ENCODE results near the gene CLIC6.
A peak's percentile ranks its signal among the peaks of the same experiment; 100 is the strongest.
"Not testable (repeated sequence)": the region's sequence is repeated elsewhere in the genome, so short reads cannot be mapped to it uniquely, and the experiment has no call there.

Gene CLIC6

GRCh38 chr21:34715985-34716596 lies 47.3 kb downstream of the CLIC6 start:
- no peak overlapping the region for H3K27ac ChIP-seq

GRCh38 chr21:34718529-34718928 lies 49.7 kb downstream of the CLIC6 start:
- not testable (repeated sequence) for H3K27ac ChIP-seq

More at GRCh38 chr21:34715985-34716596, 47.3 kb downstream of the CLIC6 start:
- no peak for TF ChIP-seq ZFX (IDR thresholded peaks at IDR 0.05; ENCODE audit: borderline replicate concordance)
- TF ChIP-seq CTCF (IDR thresholded peaks at IDR 0.05) = no peak

- H3K27ac ChIP-seq = no peak overlapping the region
- TF ChIP-seq ZFX (IDR thresholded peaks at IDR 0.05; ENCODE audit: borderline replicate concordance) (no peak), CTCF (IDR thresholded peaks at IDR 0.05) (peak; percentile 78)
Observed at GRCh38 chr21:34722684-34723300, 54.0 kb downstream of the CLIC6 start.

GRCh38 chr21:34724131-34724856 lies 55.5 kb downstream of the CLIC6 start:
- TF ChIP-seq ZFX (IDR thresholded peaks at IDR 0.05; ENCODE audit: borderline replicate concordance) = no peak
- no peak for TF ChIP-seq CTCF (IDR thresholded peaks at IDR 0.05)
- H3K27ac ChIP-seq = no peak overlapping the region

- no peak for TF ChIP-seq CTCF (IDR thresholded peaks at IDR 0.05)
- no peak overlapping the region for H3K27ac ChIP-seq
Observed at GRCh38 chr21:34724857-34725195, 56.0 kb downstream of the CLIC6 start.

- no peak overlapping the region for H3K27ac ChIP-seq
- no peak for TF ChIP-seq ZFX (IDR thresholded peaks at IDR 0.05; ENCODE audit: borderline replicate concordance)
- no peak for TF ChIP-seq CTCF (IDR thresholded peaks at IDR 0.05)
Observed at GRCh38 chr21:34726627-34727337, 58.0 kb downstream of the CLIC6 start.

- TF ChIP-seq ZFX (IDR thresholded peaks at IDR 0.05; ENCODE audit: borderline replicate concordance) (no peak), CTCF (IDR thresholded peaks at IDR 0.05) (no peak)
- H3K27ac ChIP-seq = no peak overlapping the region
Observed at GRCh38 chr21:34728479-34728878, 59.7 kb downstream of the CLIC6 start.
